OCI-LY7 (cell line): Measurements from ENCODE around the gene ZFHX3. TPM values are rescaled to one million over a fixed set of nuclear protein-coding genes. Genes with fewer than 3 reads are reported as not detected.
A peak's percentile ranks its signal among the peaks of the same experiment; 100 is the strongest.
"Not testable (repeated sequence)": the region's sequence is repeated elsewhere in the genome, so short reads cannot be mapped to it uniquely, and the experiment has no call there.

Experiments
- BruUV-seq: library from RNA; stranded (reverse); fragments of 400-500 nt; replicated peaks from 2 replicates; lab custom pipeline; 2021; lab: Mats Ljungman, UMichigan
- CTCF ChIA-PET: fragments of 300-600 bp; sonication (Branson Sonifier 250); formaldehyde crosslinking; loops from one replicate; lab custom pipeline; 2022; ENCODE audit warnings: antibody characterized with exemption; ENCODE audit not compliant: unreplicated experiment; lab: Charles Lee
- POLR2A ChIA-PET: fragments of 300-600 bp; sonication (Branson Sonifier 250); formaldehyde crosslinking; loops from one replicate; lab custom pipeline; 2022; ENCODE audit warnings: antibody characterized with exemption; lab: Charles Lee
- DNase-seq: peaks from one replicate; pipeline ENCODE4 v3.0.0-alpha.2; 2015; ENCODE audit warnings: low spot score
- H2AFZ ChIP-seq: fragments of 200-600 bp; sonication (generic), shearing (Covaris generic); 2 replicates; pipeline ENCODE4 v1.6.1; 2014; ENCODE audit warnings: mild to moderate bottlenecking, antibody characterized with exemption, low read length, moderate library complexity
- H3K27ac ChIP-seq: fragments of 200-600 bp; sonication (generic); 2 replicates; pipeline ENCODE4 v1.5.1; 2014; ENCODE audit warnings: mixed run types, low read depth, mild to moderate bottlenecking, moderate library complexity, low read length, inconsistent platforms; ENCODE audit not compliant: poor library complexity, severe bottlenecking
- H3K36me3 ChIP-seq: fragments of 200-600 bp; sonication (generic); 2 replicates; pipeline ENCODE4 v1.6.1; 2014; ENCODE audit warnings: mild to moderate bottlenecking, antibody characterized with exemption, low read length, moderate library complexity, mixed read lengths; ENCODE audit not compliant: insufficient read depth
- H3K4me1 ChIP-seq: fragments of 200-600 bp; sonication (generic); 2 replicates; pipeline ENCODE4 v1.5.1; 2014; ENCODE audit warnings: mild to moderate bottlenecking, low read length; ENCODE audit not compliant: insufficient read depth, poor library complexity, severe bottlenecking
- H3K4me2 ChIP-seq: fragments of 200-600 bp; sonication (generic); 2 replicates; pipeline ENCODE4 v1.6.1; 2014; ENCODE audit warnings: mild to moderate bottlenecking, low read length
- H3K4me3 ChIP-seq: fragments of 200-600 bp; sonication (generic); 2 replicates; pipeline ENCODE4 v1.5.1; 2014; ENCODE audit warnings: mild to moderate bottlenecking, low read depth, low read length; ENCODE audit not compliant: poor library complexity, severe bottlenecking
- H3K79me2 ChIP-seq: fragments of 200-600 bp; sonication (generic); 2 replicates; pipeline ENCODE4 v1.6.1; 2016; ENCODE audit warnings: low read depth, mild to moderate bottlenecking, low read length, moderate library complexity, mixed read lengths; ENCODE audit not compliant: insufficient read depth
- H3K9me2 ChIP-seq: fragments of 200-600 bp; sonication (generic); 2 replicates; pipeline ENCODE4 v1.6.1; 2016; ENCODE audit warnings: mild to moderate bottlenecking, low read length, mixed read lengths; ENCODE audit not compliant: insufficient read depth
- H3K9me3 ChIP-seq: fragments of 200-600 bp; sonication (generic); 2 replicates; pipeline ENCODE4 v1.6.1; 2014; ENCODE audit warnings: mild to moderate bottlenecking, mixed run types, low read length, mixed read lengths
- H4K20me1 ChIP-seq: fragments of 200-600 bp; sonication (generic); 2 replicates; pipeline ENCODE4 v1.6.1; 2014; ENCODE audit warnings: mild to moderate bottlenecking, antibody characterized with exemption, low read length, moderate library complexity, mixed read lengths; ENCODE audit not compliant: insufficient read depth
- EZH2phosphoT487 ChIP-seq: fragments of 200-600 bp; sonication (generic); IDR thresholded peaks from 2 replicates; pipeline ENCODE4 v1.6.1; 2018; ENCODE audit warnings: low read depth, borderline replicate concordance, mild to moderate bottlenecking, mixed run types, antibody characterized with exemption, low read length, moderate library complexity, mixed read lengths
- intact Hi-C: fragments of 100-400 bp; cut with micrococcal nuclease; formaldehyde crosslinking; loops from one replicate; pipeline ENCODE4 v1.10.0; 2022; ENCODE audit not compliant: unreplicated experiment
- total RNA-seq, 2 experiments: library from RNA; depleted of rRNA in 1 of 2; stranded (reverse); fragments of >200 nt in 1 of 2; shearing (Covaris generic) in 1 of 2; gene quantifications; 2 replicates each; pipeline ENCODE4 v1.2.3, GENCODE V29; 2014 to 2022
- TF ChIP-seq, protein P1 (sequence below): fragments of 200-600 bp; sonication (generic); conservative IDR thresholded peaks from 2 replicates; pipeline ENCODE4 v1.5.1; 2014; ENCODE audit warnings: mild to moderate bottlenecking, antibody characterized with exemption, low read length, moderate library complexity, mixed read lengths

ZFHX3 gene
- total RNA-seq, 2 experiments from 2014 or later: 1.3 to 6.2 TPM

DNA sequence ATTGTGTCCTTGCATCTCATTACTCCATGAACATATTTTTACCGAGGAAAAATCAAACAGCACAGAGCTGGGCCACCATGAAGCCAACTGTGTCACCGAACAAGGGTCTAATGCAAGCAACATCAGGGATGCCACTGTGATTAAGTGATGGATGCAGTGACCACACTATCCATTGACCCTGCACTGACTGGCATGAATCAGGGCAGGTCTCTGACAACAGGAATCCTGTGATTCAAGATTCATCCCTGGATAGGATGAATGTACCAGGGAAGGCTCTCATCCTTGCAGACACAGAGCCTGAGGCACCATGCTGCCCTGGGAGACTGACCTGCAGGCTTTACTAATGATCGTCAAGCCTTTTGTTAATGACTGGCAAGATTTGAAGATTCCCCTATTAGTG is 41.5 kb upstream of the ZFHX3 start:
- intact Hi-C loops: no loop called here
- Histone ChIP-seq H3K9me2 (no peaks in the 10 kb centered on the region), H3K4me1 (no peaks in the 10 kb centered on the region), H3K4me3 (no peak overlapping the region), H3K36me3 (no peaks in the 10 kb centered on the region), H3K27ac (no peak overlapping the region), H2AFZ (no peak overlapping the region), H3K9me3 (no peaks in the 10 kb centered on the region), H3K4me2 (no peak overlapping the region), H4K20me1 (no peaks in the 10 kb centered on the region), H3K79me2 (no peaks in the 10 kb centered on the region)
- TF ChIP-seq EZH2phosphoT487: no peak
- TF ChIP-seq, protein P1, sequence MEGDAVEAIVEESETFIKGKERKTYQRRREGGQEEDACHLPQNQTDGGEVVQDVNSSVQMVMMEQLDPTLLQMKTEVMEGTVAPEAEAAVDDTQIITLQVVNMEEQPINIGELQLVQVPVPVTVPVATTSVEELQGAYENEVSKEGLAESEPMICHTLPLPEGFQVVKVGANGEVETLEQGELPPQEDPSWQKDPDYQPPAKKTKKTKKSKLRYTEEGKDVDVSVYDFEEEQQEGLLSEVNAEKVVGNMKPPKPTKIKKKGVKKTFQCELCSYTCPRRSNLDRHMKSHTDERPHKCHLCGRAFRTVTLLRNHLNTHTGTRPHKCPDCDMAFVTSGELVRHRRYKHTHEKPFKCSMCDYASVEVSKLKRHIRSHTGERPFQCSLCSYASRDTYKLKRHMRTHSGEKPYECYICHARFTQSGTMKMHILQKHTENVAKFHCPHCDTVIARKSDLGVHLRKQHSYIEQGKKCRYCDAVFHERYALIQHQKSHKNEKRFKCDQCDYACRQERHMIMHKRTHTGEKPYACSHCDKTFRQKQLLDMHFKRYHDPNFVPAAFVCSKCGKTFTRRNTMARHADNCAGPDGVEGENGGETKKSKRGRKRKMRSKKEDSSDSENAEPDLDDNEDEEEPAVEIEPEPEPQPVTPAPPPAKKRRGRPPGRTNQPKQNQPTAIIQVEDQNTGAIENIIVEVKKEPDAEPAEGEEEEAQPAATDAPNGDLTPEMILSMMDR: no peak
- CTCF ChIA-PET: no interaction called here
- DNase-seq: no peak
- POLR2A ChIA-PET: interaction anchor here (0.6 kb wide), 1 partner anchor 67 kb away, joined by 4 read pairs; no protein-coding TSS in a partner anchor
- no TSS peak for BruUV-seq

DNA sequence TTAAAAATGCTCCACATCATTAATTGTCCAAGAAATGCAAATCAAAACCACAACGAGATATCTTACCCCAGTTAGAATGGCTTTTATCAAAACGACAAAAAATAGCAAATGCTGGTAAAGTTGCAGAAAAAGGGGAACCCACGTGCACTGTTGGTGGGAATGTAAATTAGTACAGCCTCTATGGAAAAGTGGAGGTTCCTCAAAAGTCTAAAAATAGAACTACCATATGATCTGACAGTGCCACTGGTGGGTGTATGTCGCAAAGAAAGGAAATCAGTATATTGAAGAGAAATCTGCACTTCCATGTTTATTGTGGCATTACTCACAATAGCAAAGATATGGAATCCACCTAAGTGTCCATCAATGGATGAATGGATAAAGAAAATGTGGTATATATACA is 38.2 kb upstream of the ZFHX3 start:
- H3K9me2 ChIP-seq: no peaks in the 10 kb centered on the region
- no peak overlapping the region for H2AFZ ChIP-seq
- CTCF ChIA-PET: no interaction called here
- no peaks in the 10 kb centered on the region for H3K79me2 ChIP-seq
- H4K20me1 ChIP-seq: no peaks in the 10 kb centered on the region
- no peak overlapping the region for H3K4me3 ChIP-seq
- no peaks in the 10 kb centered on the region for H3K9me3 ChIP-seq
- no TSS peak for BruUV-seq
- intact Hi-C loops: no loop called here
- H3K4me2 ChIP-seq: no peak overlapping the region
- TF ChIP-seq, protein P1: no peak
- TF ChIP-seq EZH2phosphoT487: no peak
- POLR2A ChIA-PET: no interaction called here
- no peak for DNase-seq
- no peak overlapping the region for H3K27ac ChIP-seq
- H3K4me1 ChIP-seq: peaks cover 6% of the 10 kb centered on the region
- H3K36me3 ChIP-seq: no peaks in the 10 kb centered on the region

DNA sequence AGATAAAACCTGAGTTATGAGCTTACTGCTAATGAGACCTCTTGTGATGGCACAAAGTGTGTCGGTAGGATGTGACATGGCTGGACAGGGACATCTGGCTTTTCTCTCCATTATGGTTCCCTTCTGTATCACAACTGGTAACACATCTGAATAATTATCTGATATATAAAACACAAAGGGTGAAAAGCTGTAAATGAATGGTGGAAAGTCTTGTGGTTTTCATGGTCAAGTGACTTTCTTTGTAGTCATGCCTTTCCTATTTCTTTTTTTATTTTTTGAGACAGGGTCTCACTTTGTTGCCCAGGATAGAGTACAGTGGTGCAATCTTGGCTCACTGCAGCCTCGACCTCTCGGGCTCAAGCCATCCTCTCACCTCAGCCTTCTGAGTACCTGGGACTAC is 35.3 kb upstream of the ZFHX3 start:
- BruUV-seq: no TSS peak
- intact Hi-C loops: no loop called here
- no peaks in the 10 kb centered on the region for H3K36me3 ChIP-seq
- no peaks in the 10 kb centered on the region for H3K9me3 ChIP-seq
- no peaks in the 10 kb centered on the region for H3K79me2 ChIP-seq
- peaks cover 6% of the 10 kb centered on the region for H3K4me1 ChIP-seq
- TF ChIP-seq, protein P1: no peak
- TF ChIP-seq EZH2phosphoT487: no peak
- no peak for DNase-seq
- ChIA-PET CTCF (no interaction called here), POLR2A (interaction anchor here (0.7 kb wide), 1 partner anchor 792 kb away, joined by 3 read pairs; no protein-coding TSS in a partner anchor)
- H3K4me3 ChIP-seq: no peak overlapping the region
- no peaks in the 10 kb centered on the region for H3K9me2 ChIP-seq
- no peaks in the 10 kb centered on the region for H4K20me1 ChIP-seq
- H3K27ac ChIP-seq: no peak overlapping the region
- H3K4me2 ChIP-seq: peak overlapping the region; percentile 23; the same call in 1 of the 2 replicates
- H2AFZ ChIP-seq: no peak overlapping the region

DNA sequence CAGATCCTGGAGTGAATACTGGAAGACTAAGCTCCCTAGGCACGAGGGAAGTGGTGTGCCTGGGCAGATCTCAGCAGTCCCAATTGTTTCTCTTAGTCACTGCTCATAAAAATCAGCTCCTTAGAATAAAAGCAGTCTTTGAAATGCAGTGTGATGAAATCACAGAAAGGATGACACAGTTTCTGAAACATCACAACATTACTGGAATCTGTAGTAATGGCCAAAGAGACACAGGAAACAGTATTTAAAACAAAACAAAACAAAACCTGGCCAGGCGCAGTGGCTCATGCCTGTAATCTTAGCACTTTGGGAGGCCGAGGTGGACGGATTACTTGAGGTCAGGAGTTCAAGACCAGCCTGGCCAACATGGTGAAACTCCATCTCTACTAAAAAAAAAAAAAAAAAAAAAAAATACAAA is 34.7 kb upstream of the ZFHX3 start:
- H3K9me2 ChIP-seq, H4K20me1 ChIP-seq, DNase-seq, H3K4me1 ChIP-seq, H3K79me2 ChIP-seq, H3K4me3 ChIP-seq, H3K9me3 ChIP-seq, intact Hi-C loops, H2AFZ ChIP-seq, H3K4me2 ChIP-seq, CTCF ChIA-PET, H3K27ac ChIP-seq, BruUV-seq, H3K36me3 ChIP-seq: not testable (repeated sequence)
- POLR2A ChIA-PET: interaction anchor here (0.7 kb wide), 1 partner anchor 791 kb away, joined by 3 read pairs; no protein-coding TSS in a partner anchor
